Ishikawa (cell line): ENCODE results near the gene SHISA3.

Experiments used
- CEBPB ChIP-seq: IDR thresholded peaks from 2 replicates; pipeline ENCODE4 v1.6.1; 2012
- CREB1 ChIP-seq: IDR thresholded peaks from 2 replicates; pipeline ENCODE4 v1.6.1; 2012; ENCODE audit warnings: low read depth
- EGR1 ChIP-seq: IDR thresholded peaks from 2 replicates; pipeline ENCODE4 v1.6.1; 2012
- EP300 ChIP-seq: IDR thresholded peaks from 2 replicates; pipeline ENCODE4 v1.6.1; 2012; ENCODE audit warnings: borderline replicate concordance
- FOXM1 ChIP-seq: IDR thresholded peaks from 2 replicates; pipeline ENCODE4 v1.6.1; 2012; ENCODE audit warnings: low read depth, borderline replicate concordance
- MAX ChIP-seq: IDR thresholded peaks from 2 replicates; pipeline ENCODE4 v1.6.1; 2012
- NFIC ChIP-seq: IDR thresholded peaks from 2 replicates; pipeline ENCODE4 v1.6.1; 2012
- RAD21 ChIP-seq: IDR thresholded peaks from 2 replicates; pipeline ENCODE4 v1.6.1; 2012; ENCODE audit warnings: low read depth
- REST ChIP-seq: IDR thresholded peaks from 2 replicates; pipeline ENCODE4 v1.6.1; 2012; ENCODE audit warnings: low read depth, mild to moderate bottlenecking
- TAF1 ChIP-seq: IDR thresholded peaks from 2 replicates; pipeline ENCODE4 v1.6.1; 2012; ENCODE audit warnings: low read depth, mild to moderate bottlenecking
- TCF12 ChIP-seq: IDR thresholded peaks from 2 replicates; pipeline ENCODE4 v1.6.1; 2012; ENCODE audit warnings: low read depth
- TEAD4 ChIP-seq: IDR thresholded peaks from 2 replicates; pipeline ENCODE4 v1.6.1; 2012
- USF1 ChIP-seq: IDR thresholded peaks from 2 replicates; pipeline ENCODE4 v1.6.1; 2012
- YY1 ChIP-seq: IDR thresholded peaks from 2 replicates; pipeline ENCODE4 v1.6.1; 2012; ENCODE audit warnings: low read depth
- ZBTB7A ChIP-seq: IDR thresholded peaks from 2 replicates; pipeline ENCODE4 v1.6.1; 2012; ENCODE audit warnings: low read depth

Gene SHISA3

GRCh38 chr4:42396361-42396751 lies 932 bp upstream of the SHISA3 start:
- TF ChIP-seq MAX (no peak), TEAD4 (no peak), RAD21 (no peak), EGR1 (no peak), CEBPB (no peak), NFIC (no peak), FOXM1 (no peak), ZBTB7A (no peak), TCF12 (no peak), CREB1 (no peak), TAF1 (no peak), EP300 (no peak), REST (no peak), YY1 (no peak)

GRCh38 chr4:42397635-42398170 lies 415 bp downstream of the SHISA3 start:
- TF ChIP-seq ZBTB7A (peak; percentile 84), NFIC (peak; percentile 39), YY1 (no peak), CEBPB (no peak)

GRCh38 chr4:42398171-42398870 lies 1.0 kb downstream of the SHISA3 start:
- TF ChIP-seq RAD21 (no peak), TCF12 (no peak), MAX (peak; percentile 89)

GRCh38 chr4:42398871-42399331 lies 1.6 kb downstream of the SHISA3 start:
- TF ChIP-seq FOXM1 (no peak), ZBTB7A (no peak), YY1 (no peak), CREB1 (no peak), USF1 (no peak)

- TF ChIP-seq FOXM1 (no peak), CREB1 (no peak), TEAD4 (no peak), RAD21 (no peak), YY1 (no peak), EP300 (no peak), REST (no peak), MAX (no peak), ZBTB7A (no peak), TAF1 (no peak), TCF12 (no peak), EGR1 (no peak), CEBPB (no peak), NFIC (no peak), USF1 (no peak)
Observed at GRCh38 chr4:42399393-42399792, 2.1 kb downstream of the SHISA3 start.

GRCh38 chr4:42401171-42401570 lies 3.9 kb downstream of the SHISA3 start:
- no peak for TF ChIP-seq EP300
- TF ChIP-seq RAD21: peak; percentile 37; the same call in 1 of the 2 replicates

GRCh38 chr4:42404001-42404400 lies 6.7 kb downstream of the SHISA3 start:
- no peak for TF ChIP-seq FOXM1
- no peak for TF ChIP-seq TAF1
- no peak for TF ChIP-seq USF1
- TF ChIP-seq EP300: no peak
- no peak for TF ChIP-seq TEAD4
- no peak for TF ChIP-seq NFIC
- no peak for TF ChIP-seq YY1
- TF ChIP-seq RAD21: no peak
- TF ChIP-seq CREB1: no peak
- no peak for TF ChIP-seq EGR1
